Measurements from ENCODE around the gene SGCG.

DNA sequence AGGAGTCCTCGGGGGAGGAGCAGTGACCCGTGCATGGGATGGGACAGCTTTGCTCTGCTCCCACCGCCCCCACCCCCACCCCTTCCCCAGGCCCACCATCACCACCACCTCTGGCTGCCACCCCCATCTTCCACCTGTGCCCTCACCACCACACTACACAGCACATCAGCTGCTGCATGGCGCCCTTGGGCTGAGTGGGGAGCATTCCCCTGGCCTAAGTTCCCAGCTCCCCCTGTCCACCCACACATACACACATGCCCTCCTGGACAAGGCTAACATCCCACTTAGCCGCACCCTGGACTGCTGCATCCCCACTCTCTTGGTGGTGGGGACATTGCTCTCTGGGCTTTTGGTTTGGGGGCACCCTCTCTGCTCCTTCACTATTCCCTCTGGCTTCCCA is 46.2 kb upstream of the SGCG start:
- TF ChIP-seq, protein P1, sequence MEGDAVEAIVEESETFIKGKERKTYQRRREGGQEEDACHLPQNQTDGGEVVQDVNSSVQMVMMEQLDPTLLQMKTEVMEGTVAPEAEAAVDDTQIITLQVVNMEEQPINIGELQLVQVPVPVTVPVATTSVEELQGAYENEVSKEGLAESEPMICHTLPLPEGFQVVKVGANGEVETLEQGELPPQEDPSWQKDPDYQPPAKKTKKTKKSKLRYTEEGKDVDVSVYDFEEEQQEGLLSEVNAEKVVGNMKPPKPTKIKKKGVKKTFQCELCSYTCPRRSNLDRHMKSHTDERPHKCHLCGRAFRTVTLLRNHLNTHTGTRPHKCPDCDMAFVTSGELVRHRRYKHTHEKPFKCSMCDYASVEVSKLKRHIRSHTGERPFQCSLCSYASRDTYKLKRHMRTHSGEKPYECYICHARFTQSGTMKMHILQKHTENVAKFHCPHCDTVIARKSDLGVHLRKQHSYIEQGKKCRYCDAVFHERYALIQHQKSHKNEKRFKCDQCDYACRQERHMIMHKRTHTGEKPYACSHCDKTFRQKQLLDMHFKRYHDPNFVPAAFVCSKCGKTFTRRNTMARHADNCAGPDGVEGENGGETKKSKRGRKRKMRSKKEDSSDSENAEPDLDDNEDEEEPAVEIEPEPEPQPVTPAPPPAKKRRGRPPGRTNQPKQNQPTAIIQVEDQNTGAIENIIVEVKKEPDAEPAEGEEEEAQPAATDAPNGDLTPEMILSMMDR (IDR thresholded peaks at IDR 0.05; ENCODE audit: low read depth, low read length) = no peak
- no peak for TF ChIP-seq POLR2A (IDR thresholded peaks at IDR 0.05; ENCODE audit: extremely low read depth, insufficient read length)
- TF ChIP-seq MYC (IDR thresholded peaks at IDR 0.05; ENCODE audit: low read depth, low read length) = no peak
